Trophoblast cell (in vitro differentiated cells and primary cell): ENCODE measurements around the gene MMP28.

Experiments used
- DNase-seq, 2 donors: peaks; one replicate each; pipeline ENCODE4 v3.0.0-alpha.2; 2016
- H2AFZ ChIP-seq: 2 replicates; pipeline ENCODE4 v1.6.1; 2013; ENCODE audit warnings: low read length, moderate library complexity, mild to moderate bottlenecking; ENCODE audit not compliant: insufficient read depth, poor library complexity
- H2AK5ac ChIP-seq: 2 replicates; pipeline ENCODE4 v1.6.1; 2013; ENCODE audit warnings: mild to moderate bottlenecking, low read length
- H2BK120ac ChIP-seq: 2 replicates; pipeline ENCODE4 v1.6.1; 2013; ENCODE audit warnings: low read length, mild to moderate bottlenecking, moderate library complexity; ENCODE audit not compliant: insufficient read depth, poor library complexity
- H2BK12ac ChIP-seq: 2 replicates; pipeline ENCODE4 v1.6.1; 2013; ENCODE audit warnings: mild to moderate bottlenecking, low read length, moderate library complexity
- H2BK5ac ChIP-seq: 2 replicates; pipeline ENCODE4 v1.6.1; 2013; ENCODE audit warnings: low read length, low read depth, moderate library complexity, mild to moderate bottlenecking; ENCODE audit not compliant: poor library complexity
- H3K14ac ChIP-seq: 2 replicates; pipeline ENCODE4 v1.6.1; 2013; ENCODE audit warnings: mild to moderate bottlenecking, low read length
- H3K18ac ChIP-seq: 2 replicates; pipeline ENCODE4 v1.6.1; 2013; ENCODE audit warnings: mild to moderate bottlenecking, low read length
- H3K23ac ChIP-seq: 2 replicates; pipeline ENCODE4 v1.6.1; 2013; ENCODE audit warnings: low read length
- H3K27ac ChIP-seq: 2 replicates; pipeline ENCODE4 v1.5.1; 2013; ENCODE audit warnings: low read depth, mild to moderate bottlenecking, inconsistent platforms, low read length, moderate library complexity
- H3K27me3 ChIP-seq: 2 replicates; pipeline ENCODE4 v1.6.1; 2013; ENCODE audit warnings: inconsistent platforms, mild to moderate bottlenecking, low read length, moderate library complexity; ENCODE audit not compliant: insufficient read depth
- H3K36me3 ChIP-seq, 2 experiments: 1 replicate in 1 of 2; 2 replicates in 1 of 2; pipeline ENCODE4 v1.6.1; 2013; ENCODE audit warnings: low read length in 2 of 2, mild to moderate bottlenecking in 2 of 2, moderate library complexity in 1 of 2; ENCODE audit not compliant: insufficient read depth in 2 of 2, control insufficient read depth in 1 of 2
- H3K4ac ChIP-seq: 2 replicates; pipeline ENCODE4 v1.6.1; 2013; ENCODE audit warnings: low read depth, mild to moderate bottlenecking, low read length, moderate library complexity
- H3K4me1 ChIP-seq, 2 experiments: 1 replicate in 1 of 2; 2 replicates in 1 of 2; pipeline ENCODE4 v1.6.1; 2013; ENCODE audit warnings: low read length in 2 of 2, mild to moderate bottlenecking in 2 of 2, moderate library complexity in 1 of 2; ENCODE audit not compliant: insufficient read depth in 2 of 2, control insufficient read depth in 1 of 2
- H3K4me2 ChIP-seq: 2 replicates; pipeline ENCODE4 v1.6.1; 2013; ENCODE audit warnings: inconsistent platforms, mild to moderate bottlenecking, low read length, moderate library complexity
- H3K4me3 ChIP-seq: 2 replicates; pipeline ENCODE4 v1.5.1; 2013; ENCODE audit warnings: mild to moderate bottlenecking, low read depth, low read length, inconsistent platforms
- H3K79me1 ChIP-seq: one replicate; pipeline ENCODE4 v1.6.1; 2013; ENCODE audit warnings: low read length
- H3K79me2 ChIP-seq: 2 replicates; pipeline ENCODE4 v1.6.1; 2013; ENCODE audit warnings: low read length, mild to moderate bottlenecking; ENCODE audit not compliant: control insufficient read depth, insufficient read depth, poor library complexity
- H3K9ac ChIP-seq: 2 replicates; pipeline ENCODE4 v1.6.1; 2013; ENCODE audit warnings: mild to moderate bottlenecking, low read length
- H3K9me3 ChIP-seq: 2 replicates; pipeline ENCODE4 v1.6.1; 2013; ENCODE audit warnings: low read depth, mild to moderate bottlenecking, control low read depth, inconsistent platforms, low read length; ENCODE audit not compliant: insufficient read depth
- H4K12ac ChIP-seq: 2 replicates; pipeline ENCODE4 v1.6.1; 2013; ENCODE audit warnings: low read depth, mild to moderate bottlenecking, low read length, moderate library complexity
- H4K8ac ChIP-seq: 2 replicates; pipeline ENCODE4 v1.6.1; 2013; ENCODE audit warnings: low read depth, mild to moderate bottlenecking, low read length, moderate library complexity
- H4K91ac ChIP-seq: one replicate; pipeline ENCODE4 v1.6.1; 2013; ENCODE audit warnings: low read depth, mild to moderate bottlenecking, low read length, moderate library complexity
- WGBS: extraction: QIAGEN DNeasy Blood & Tissue Kit; methylation state at CpG from one replicate; pipeline ENCODE4 v1.1.7; 2013; ENCODE audit warnings: missing lambda C conversion rate; ENCODE audit not compliant: insufficient read length, insufficient coverage; ENCODE audit errors: extremely low coverage; 5-methylcytosine and 5-hydroxymethylcytosine counted together

MMP28 gene

DNA sequence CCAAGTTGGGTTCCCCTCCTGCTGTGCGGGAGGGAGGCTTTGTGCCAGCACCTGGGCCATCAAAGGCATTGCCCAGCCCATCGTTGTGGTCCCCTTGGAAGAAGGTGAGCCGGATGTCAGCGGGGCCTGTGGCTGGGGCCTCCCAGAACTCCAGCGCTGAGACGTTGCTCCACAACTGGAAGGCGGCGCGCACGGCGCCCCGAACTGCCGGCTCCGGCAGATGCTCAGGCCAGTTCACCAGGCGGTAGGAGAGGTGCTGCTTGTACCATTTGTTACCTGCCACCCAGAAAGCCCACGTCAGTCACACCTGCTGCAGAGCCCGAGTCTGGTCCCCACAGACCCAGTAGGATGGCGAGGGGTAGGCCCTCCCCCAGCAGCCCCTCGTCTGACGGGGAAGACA is 22.3 kb downstream of the MMP28 start:
- WGBS, result no CpG with 5 or more reads among the region's 20 CpGs
- Histone ChIP-seq H3K14ac (no peak overlapping the region), H3K9ac (no peak overlapping the region), H3K4me2 (no peak overlapping the region), H4K12ac (no peak overlapping the region), H2AK5ac (no peak overlapping the region), H2AFZ (no peak overlapping the region), H3K4me3 (no peak overlapping the region), H3K79me1 (no peaks in the 10 kb centered on the region), H4K8ac (no peak overlapping the region), H3K18ac (no peak overlapping the region), H3K79me2 (no peaks in the 10 kb centered on the region), H4K91ac (peak overlapping the region; percentile 7), H2BK120ac (no peak overlapping the region), H2BK5ac (no peak overlapping the region), H3K4me1 (peaks cover 8 to 9% of the 10 kb centered on the region in 2 experiments), H3K4ac (no peak overlapping the region), H3K9me3 (no peaks in the 10 kb centered on the region), H2BK12ac (no peak overlapping the region), H3K27ac (no peak overlapping the region), H3K23ac (no peak overlapping the region), H3K27me3 (no peaks in the 10 kb centered on the region), H3K36me3 (peaks cover 0 to 7% of the 10 kb centered on the region in 2 experiments)
- DNase-seq, result no peak

DNA sequence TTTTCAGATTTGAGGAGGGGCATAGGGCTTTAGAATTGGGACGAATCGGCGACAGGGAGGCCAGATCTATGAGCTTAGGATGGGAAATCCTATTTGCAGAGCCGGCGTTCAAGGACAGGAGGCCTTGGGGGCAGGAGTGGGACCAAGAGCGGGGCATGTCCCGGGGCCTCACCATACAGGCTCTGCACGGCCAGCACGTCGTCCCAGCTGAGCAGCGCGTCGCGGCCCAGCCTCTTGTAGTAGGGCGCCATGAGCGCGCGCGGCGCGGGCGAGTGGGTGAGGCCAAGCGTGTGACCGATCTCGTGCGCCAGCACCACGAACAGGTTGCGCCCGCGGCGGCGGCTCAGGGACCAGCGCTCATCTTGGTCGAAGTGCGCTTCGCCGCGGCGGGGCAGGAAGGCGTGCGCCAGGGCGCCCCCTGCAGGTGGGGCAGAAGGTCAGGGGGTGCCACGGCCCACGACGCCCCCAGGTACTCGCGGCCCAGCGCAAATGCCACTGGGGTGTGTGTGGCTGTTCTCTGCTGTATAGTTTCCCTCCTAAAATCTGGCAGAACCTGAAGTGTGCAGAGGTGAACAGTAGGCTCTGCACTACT is 25.4 kb downstream of the MMP28 start:
- no CpG with 5 or more reads among the region's 48 CpGs for WGBS
- no peak overlapping the region for H3K4me2 ChIP-seq

GRCh38 chr17:35768797-35769196 is 26.6 kb downstream of the MMP28 start:
- peaks cover 0 to 3% of the 10 kb centered on the region in 2 experiments for H3K36me3 ChIP-seq
- no peak overlapping the region for H3K23ac ChIP-seq
- no peak overlapping the region for H2AFZ ChIP-seq
- H4K91ac ChIP-seq, result no peak overlapping the region
- H3K9ac ChIP-seq, result no peak overlapping the region
- no peak overlapping the region for H2BK12ac ChIP-seq
- H3K4me1 ChIP-seq, result peaks cover 21 to 28% of the 10 kb centered on the region in 2 experiments
- H3K18ac ChIP-seq, result no peak overlapping the region
- H4K8ac ChIP-seq, result no peak overlapping the region
- no peak overlapping the region for H3K4ac ChIP-seq
- H3K4me2 ChIP-seq, result no peak overlapping the region
- H3K79me1 ChIP-seq, result peaks cover 2% of the 10 kb centered on the region
- H3K9me3 ChIP-seq, result no peaks in the 10 kb centered on the region
- H2BK120ac ChIP-seq, result no peak overlapping the region
- WGBS, result no CpG with 5 or more reads among the region's 2 CpGs
- H2BK5ac ChIP-seq, result no peak overlapping the region
- H3K27me3 ChIP-seq, result no peaks in the 10 kb centered on the region
- no peaks in the 10 kb centered on the region for H3K79me2 ChIP-seq
- no peak overlapping the region for H2AK5ac ChIP-seq
- no peak overlapping the region for H3K27ac ChIP-seq
- no peak overlapping the region for H4K12ac ChIP-seq
- H3K4me3 ChIP-seq, result no peak overlapping the region
- DNase-seq, result no peak
- H3K14ac ChIP-seq, result no peak overlapping the region

More for the DNA sequence above, 25.4 kb downstream of the MMP28 start:
- no peak for DNase-seq
- no peak overlapping the region for H2BK12ac ChIP-seq
- no peak overlapping the region for H3K27ac ChIP-seq
- no peaks in the 10 kb centered on the region for H3K79me2 ChIP-seq
- H2AFZ ChIP-seq, result no peak overlapping the region
- H3K4me3 ChIP-seq, result no peak overlapping the region
- no peak overlapping the region for H3K4ac ChIP-seq
- H2BK120ac ChIP-seq, result no peak overlapping the region
- no peak overlapping the region for H3K18ac ChIP-seq
- peaks cover 16 to 25% of the 10 kb centered on the region in 2 experiments for H3K4me1 ChIP-seq
- H4K91ac ChIP-seq, result no peak overlapping the region
- H2BK5ac ChIP-seq, result no peak overlapping the region
- no peak overlapping the region for H3K23ac ChIP-seq
- no peak overlapping the region for H4K12ac ChIP-seq
- H4K8ac ChIP-seq, result no peak overlapping the region
- H2AK5ac ChIP-seq, result no peak overlapping the region
- peaks cover 0 to 3% of the 10 kb centered on the region in 2 experiments for H3K36me3 ChIP-seq
- peaks cover 2% of the 10 kb centered on the region for H3K79me1 ChIP-seq
- H3K9me3 ChIP-seq, result no peaks in the 10 kb centered on the region
- no peaks in the 10 kb centered on the region for H3K27me3 ChIP-seq
- no peak overlapping the region for H3K9ac ChIP-seq
- no peak overlapping the region for H3K14ac ChIP-seq

DNA sequence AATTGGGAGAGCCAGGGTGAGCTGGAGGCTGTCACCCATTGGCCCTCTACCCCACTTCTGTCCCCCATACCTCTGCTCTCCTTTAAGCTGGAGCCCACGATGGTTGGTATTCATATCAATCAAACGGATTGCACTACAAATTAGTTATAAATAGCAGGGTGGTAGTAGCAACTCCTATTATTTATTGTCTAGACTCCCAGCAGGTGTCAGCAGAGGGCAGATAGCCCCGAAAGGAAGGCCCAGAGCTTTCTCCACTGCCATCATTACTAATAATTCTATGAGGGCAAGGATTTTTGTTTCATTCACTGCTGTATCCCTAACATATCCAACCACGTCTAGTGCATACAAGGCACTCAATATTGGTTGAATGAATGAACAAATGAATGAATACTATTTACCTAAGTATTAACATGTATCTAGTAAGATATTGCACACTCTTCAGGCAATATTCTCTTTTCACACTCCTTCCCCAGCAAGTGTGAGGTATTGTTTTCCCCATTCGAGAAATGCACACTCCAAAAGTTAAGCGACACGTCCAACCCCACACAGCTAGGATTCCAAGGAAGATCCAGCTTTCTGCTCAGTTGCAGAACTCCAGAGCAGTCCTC is 28.4 kb downstream of the MMP28 start:
- no peak overlapping the region for H3K4me3 ChIP-seq
- peak overlapping the region; percentile 4 for H4K91ac ChIP-seq
- H3K9me3 ChIP-seq, result no peaks in the 10 kb centered on the region
- peaks cover 15 to 24% of the 10 kb centered on the region in 2 experiments for H3K4me1 ChIP-seq
- no peak overlapping the region for H3K14ac ChIP-seq
- no peak overlapping the region for H2BK5ac ChIP-seq
- H2BK120ac ChIP-seq, result no peak overlapping the region
- H2AFZ ChIP-seq, result no peak overlapping the region
- no peaks in the 10 kb centered on the region for H3K36me3 ChIP-seq
- peak in 1 of 2 donors; percentile 51 for DNase-seq
- H3K27me3 ChIP-seq, result no peaks in the 10 kb centered on the region
- no peak overlapping the region for H4K8ac ChIP-seq
- H3K4me2 ChIP-seq, result no peak overlapping the region
- H3K23ac ChIP-seq, result no peak overlapping the region
- peaks cover 2% of the 10 kb centered on the region for H3K79me1 ChIP-seq
- no peak overlapping the region for H2AK5ac ChIP-seq
- no peak overlapping the region for H3K18ac ChIP-seq
- no peak overlapping the region for H2BK12ac ChIP-seq
- H4K12ac ChIP-seq, result no peak overlapping the region
- WGBS, result no CpG with 5 or more reads among the region's 7 CpGs
- H3K79me2 ChIP-seq, result no peaks in the 10 kb centered on the region
- H3K27ac ChIP-seq, result no peak overlapping the region
- H3K9ac ChIP-seq, result no peak overlapping the region
- no peak overlapping the region for H3K4ac ChIP-seq
